B cell (primary cell): ENCODE results near the gene PRICKLE3. TPM values are rescaled to one million over a fixed set of nuclear protein-coding genes. Genes with fewer than 3 reads are reported as not detected.

Experiments used
- ATAC-seq: fragments of 200-7000 bp; cut with Tn5 transposase; one replicate; pipeline ENCODE4 v1.10.0; 2021; ENCODE audit warnings: low read depth, mild to moderate bottlenecking, moderate number of reproducible peaks, moderate library complexity
- CTCF ChIA-PET: fragments of 350-600 bp; sonication (Branson Sonifier 250); formaldehyde crosslinking; loops from one replicate; lab custom pipeline; 2021; ENCODE audit warnings: antibody characterized with exemption, inconsistent platforms; lab: Charles Lee
- POLR2A ChIA-PET: fragments of 350-600 bp; sonication (Branson Sonifier 250); formaldehyde crosslinking; loops from one replicate; lab custom pipeline; 2021; ENCODE audit warnings: antibody characterized with exemption; lab: Charles Lee
- DNase-seq: peaks from one replicate; pipeline ENCODE4 v3.0.0; 2013
- H2AFZ ChIP-seq: 2 replicates; pipeline ENCODE4 v1.6.1; 2012; ENCODE audit warnings: mild to moderate bottlenecking, low read depth, low read length; ENCODE audit not compliant: insufficient read depth, poor library complexity, severe bottlenecking
- H3K27ac ChIP-seq, 2 donors: 1 replicate in 1 of 2; 2 replicates in 1 of 2; pipeline ENCODE4 v1.5.1; 2012 to 2013; ENCODE audit warnings: low read length in 2 of 2, mild to moderate bottlenecking in 2 of 2, moderate library complexity in 1 of 2
- H3K27me3 ChIP-seq, 4 experiments: fragments of 200-600 bp in 1 of 4; sonication (generic) in 1 of 4; replicated peaks in 1 of 4; 1 replicate in 2 of 4; 2 replicates in 2 of 4; pipeline versions ENCODE4 v1.6.1 to v1.7.0; 2013 to 2016; ENCODE audit warnings: low read length in 3 of 4, mild to moderate bottlenecking in 2 of 4, mixed read lengths in 1 of 4, moderate library complexity in 1 of 4; ENCODE audit not compliant: insufficient read depth in 4 of 4, control insufficient read depth in 3 of 4; ENCODE audit errors: control extremely low read depth in 1 of 4
- H3K36me3 ChIP-seq, 2 experiments: replicated peaks in 1 of 2; 1 replicate in 1 of 2; 2 replicates in 1 of 2; pipeline versions ENCODE4 v1.6.1 to v1.7.1; 2013; ENCODE audit warnings: low read length in 1 of 2; ENCODE audit not compliant: insufficient read depth in 2 of 2, control insufficient read depth in 1 of 2; ENCODE audit errors: control extremely low read depth in 1 of 2, extremely low read depth in 1 of 2
- H3K4me1 ChIP-seq, 2 donors: fragments of 200-600 bp in 1 of 2; sonication (generic) in 1 of 2; 1 replicate in 1 of 2; 2 replicates in 1 of 2; pipeline versions ENCODE4 v1.5.1 to v1.6.1; 2013 to 2017; ENCODE audit warnings: low read length in 2 of 2; ENCODE audit not compliant: control insufficient read depth in 2 of 2, insufficient read depth in 2 of 2
- H3K4me2 ChIP-seq: replicated peaks from 2 replicates; pipeline ENCODE3; 2012; ENCODE audit warnings: mild to moderate bottlenecking, low read depth, low read length; ENCODE audit not compliant: poor library complexity, severe bottlenecking
- H3K4me3 ChIP-seq, 5 experiments: fragments of 200-600 bp in 1 of 5; sonication (generic) in 1 of 5; 1 replicate in 3 of 5; 2 replicates in 2 of 5; pipeline versions ENCODE4 v1.5.1 to v1.7.0; 2011 to 2016; ENCODE audit warnings: low read length in 4 of 5, mild to moderate bottlenecking in 4 of 5, low read depth in 2 of 5, control low read depth in 1 of 5, moderate library complexity in 1 of 5; ENCODE audit not compliant: insufficient read depth in 1 of 5; ENCODE audit errors: control extremely low read depth in 1 of 5, extremely low read depth in 1 of 5
- H3K79me2 ChIP-seq: fragments of 200-600 bp; sonication (generic); one replicate; pipeline ENCODE4 v1.6.0; 2016; ENCODE audit warnings: low read length; ENCODE audit not compliant: control insufficient read depth, insufficient read depth
- H3K9ac ChIP-seq: fragments of 200-600 bp; sonication (generic); 2 replicates; pipeline ENCODE4 v1.6.1; 2017; ENCODE audit warnings: mild to moderate bottlenecking, low read length, moderate library complexity
- H3K9me3 ChIP-seq, 3 donors: one replicate each; pipeline versions ENCODE4 v1.6.1 to v1.7.1; 2013; ENCODE audit warnings: low read length in 2 of 3; ENCODE audit not compliant: control insufficient read depth in 2 of 3, insufficient read depth in 1 of 3; ENCODE audit errors: control extremely low read depth in 1 of 3
- H4K20me1 ChIP-seq: 2 replicates; pipeline ENCODE4 v1.6.0; 2012; ENCODE audit warnings: mild to moderate bottlenecking, low read length; ENCODE audit not compliant: insufficient read depth, control insufficient read depth, poor library complexity, severe bottlenecking
- H3K27ac Mint-ChIP-seq: one replicate; pipeline ENCODE4 v1.8.0; 2021; ENCODE audit warnings: mixed read lengths
- H3K27me3 Mint-ChIP-seq: one replicate; pipeline ENCODE4 v1.8.0; 2021; ENCODE audit warnings: mixed read lengths
- H3K4me1 Mint-ChIP-seq: one replicate; pipeline ENCODE4 v1.8.0; 2021; ENCODE audit warnings: mixed read lengths
- H3K4me3 Mint-ChIP-seq: one replicate; pipeline ENCODE4 v1.8.0; 2021; ENCODE audit warnings: mixed read lengths
- H3K9me3 Mint-ChIP-seq: one replicate; pipeline ENCODE4 v1.8.0; 2022; ENCODE audit warnings: mixed read lengths; ENCODE audit not compliant: insufficient read depth
- CTCF ChIP-seq: fragments of 200-600 bp; IDR thresholded peaks from one replicate; pipeline ENCODE4 v1.8.0; 2022; ENCODE audit warnings: antibody characterized with exemption, mild to moderate bottlenecking
- EZH2 ChIP-seq: IDR thresholded peaks from 2 replicates; pipeline ENCODE4 v1.6.1; 2012; ENCODE audit warnings: borderline replicate concordance, low read depth, mild to moderate bottlenecking, moderate library complexity, low read length; ENCODE audit not compliant: insufficient read depth, poor library complexity, severe bottlenecking
- WGBS: methylation state at CpG from one replicate; pipeline ENCODE4 v1.1.5; 2013; ENCODE audit warnings: missing lambda C conversion rate; ENCODE audit not compliant: insufficient coverage; 5-methylcytosine and 5-hydroxymethylcytosine counted together
- intact Hi-C: fragments of 100-400 bp; cut with micrococcal nuclease; formaldehyde crosslinking; loops from one replicate; pipeline ENCODE4 v1.10.0; 2022
- polyA plus RNA-seq: library from polyadenylated mRNA; depleted of rRNA; stranded (reverse); fragments of >200 nt; gene quantifications from 2 replicates; pipeline ENCODE4 v1.2.3, GENCODE V29; 2012
- total RNA-seq, 2 donors: library from RNA; stranded (reverse); fragments of 120-200 nt in 1 of 2; gene quantifications; 1 replicate in 1 of 2; 2 replicates in 1 of 2; pipeline versions ENCODE4 v1.2.3 to v1.2.4, GENCODE V29; 2013 to 2022

The PRICKLE3 gene
- total and polyA plus RNA-seq, 2 donors (not counting 1 experiment from before 2014, with no cell fraction given), result 16.2 to 21.0 TPM

DNA sequence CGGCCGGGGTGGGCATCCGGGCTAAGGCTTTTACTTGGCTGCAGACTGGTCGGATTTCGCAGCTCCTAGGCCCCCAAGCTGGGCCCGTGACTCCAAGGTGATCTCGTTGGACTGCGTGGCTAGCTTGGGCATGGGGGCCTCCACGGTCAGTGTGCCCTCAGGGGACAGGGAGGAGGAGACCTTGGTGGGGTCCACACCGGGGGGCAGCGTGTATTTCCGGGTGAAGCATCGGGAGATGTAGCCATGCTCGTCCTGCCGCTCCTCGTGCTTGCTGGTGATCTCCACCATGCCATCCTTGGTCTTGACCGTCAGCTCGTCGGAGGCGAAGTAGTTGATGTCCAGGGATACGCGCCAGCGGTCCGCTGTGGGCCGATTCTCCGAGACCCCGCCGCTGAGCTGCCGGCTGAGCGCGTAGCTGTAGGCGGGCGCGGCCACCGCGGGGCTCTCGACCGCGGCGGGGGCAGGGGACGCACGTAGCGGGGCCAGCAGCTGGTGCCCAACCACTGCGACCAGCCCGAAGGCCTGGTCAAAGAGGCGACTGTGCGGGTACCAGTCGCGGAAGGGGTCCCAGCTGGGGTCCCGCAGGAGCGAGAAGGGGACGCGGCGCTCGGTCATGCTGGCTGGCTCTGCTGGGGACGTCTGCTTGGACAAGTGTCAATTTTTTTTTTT, 47.8 kb upstream of the PRICKLE3 start:
- H3K27ac Mint-ChIP-seq, result no peak overlapping the region
- intact Hi-C loops, result loop anchor here (2.0 kb wide), 1 partner anchor 77 kb away; no protein-coding TSS in a partner anchor
- Histone ChIP-seq H3K27me3 (no peaks in the 10 kb centered on the region), H3K9ac (no peak overlapping the region), H3K27ac (no peak overlapping the region), H2AFZ (no peak overlapping the region), H3K9me3 (no peaks in the 10 kb centered on the region), H3K4me2 (no peak overlapping the region), H3K4me3 (no peak overlapping the region), H3K4me1 (peaks cover 17 to 39% of the 10 kb centered on the region in 2 donors), H3K79me2 (peaks cover 12% of the 10 kb centered on the region), H4K20me1 (no peaks in the 10 kb centered on the region), H3K36me3 (no peaks in the 10 kb centered on the region)
- ChIA-PET POLR2A (no interaction called here), CTCF (no interaction called here)
- H3K27me3 Mint-ChIP-seq, result no peaks in the 10 kb centered on the region
- 90% methylated on average over 21 of the region's 56 CpGs for WGBS
- H3K4me3 Mint-ChIP-seq, result no peak overlapping the region
- peaks cover 31% of the 10 kb centered on the region for H3K4me1 Mint-ChIP-seq
- TF ChIP-seq CTCF (no peak), EZH2 (no peak)
- H3K9me3 Mint-ChIP-seq, result no peaks in the 10 kb centered on the region
- DNase-seq, result no peak
- ATAC-seq, result no peak

GRCh38 chrX:49233176-49233575, 47.0 kb upstream of the PRICKLE3 start, which contains the start of gene CACNA1F:
CACNA1F (minus strand) TSS chrX:49233340; CDS start chrX:49233309, 31 bp downstream.
- peak within 1 kb of the TSS; percentile 89 for H3K4me3 Mint-ChIP-seq
- POLR2A ChIA-PET, result no interaction called here
- no peak within 1 kb of the TSS for H2AFZ ChIP-seq
- intact Hi-C loops, result no loop called here
- H3K27ac Mint-ChIP-seq, result no peak within 1 kb of the TSS
- H3K9ac ChIP-seq, result no peak within 1 kb of the TSS
- no peak within 1 kb of the TSS for H3K4me2 ChIP-seq
- ATAC-seq (no peak), DNase-seq (no peak)
- no peak within 1 kb of the TSS for H3K4me3 ChIP-seq
- no CpG with 5 or more reads among the region's 9 CpGs for WGBS
- H3K27ac ChIP-seq, result no peak within 1 kb of the TSS
- H3K36me3 ChIP-seq, result no peaks in the 10 kb centered on the region
- TF ChIP-seq EZH2, result no peak
- TF ChIP-seq CTCF, result no peak
- CTCF ChIA-PET, result no interaction called here
- no peaks in the 10 kb centered on the region for H3K9me3 ChIP-seq
- H4K20me1 ChIP-seq, result no peaks in the 10 kb centered on the region
- H3K4me1 Mint-ChIP-seq, result peaks cover 31% of the 10 kb centered on the region
- no peaks in the 10 kb centered on the region for H3K9me3 Mint-ChIP-seq
- peaks cover 17 to 39% of the 10 kb centered on the region in 2 donors for H3K4me1 ChIP-seq
- H3K79me2 ChIP-seq, result peaks cover 11% of the 10 kb centered on the region
- no peaks in the 10 kb centered on the region for H3K27me3 ChIP-seq
- H3K27me3 Mint-ChIP-seq, result no peaks in the 10 kb centered on the region
